HG03039 (cell line): ENCODE results near the gene TSACC.
"Not testable (repeated sequence)": the region's sequence is repeated elsewhere in the genome, so short reads cannot be mapped to it uniquely, and the experiment has no call there.

ENCODE experiments used
- ATAC-seq: cut with Tn5 transposase; IDR thresholded peaks from one replicate; pipeline ENCODE4 v1.9.1; 2021; ENCODE audit warnings: mild to moderate bottlenecking, moderate library complexity; ENCODE audit not compliant: unreplicated experiment

Gene TSACC

GRCh38 chr1:156338180-156338976 lies at the start of gene TSACC, which contains the start of gene CCT3:
TSACC (plus strand) TSS chr1:156338526; CDS start chr1:156339758, 1,232 bp downstream.
CCT3 (minus strand) TSS chr1:156338292; CDS start chr1:156338184, 108 bp downstream.
- ATAC-seq = peak; percentile 86

DNA sequence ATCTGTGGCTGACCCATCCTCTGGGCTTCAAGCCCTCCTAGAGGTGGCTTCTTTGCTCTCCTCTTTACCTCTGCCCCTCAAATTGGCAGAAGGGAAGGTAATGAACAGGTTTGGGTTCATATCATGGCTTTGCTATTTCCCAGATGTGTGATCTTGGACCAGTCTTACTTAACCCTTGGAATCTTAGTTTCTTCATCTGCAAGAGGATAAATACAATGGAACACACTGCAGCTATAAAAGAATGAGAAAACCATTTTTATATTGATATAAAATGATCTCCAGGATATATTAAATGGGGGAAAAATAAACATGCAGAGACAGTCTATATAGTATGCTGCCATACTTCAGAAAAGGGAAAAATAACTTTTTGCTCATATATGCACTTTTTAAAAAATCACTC lies 48.5 kb upstream of the TSACC start:
- ATAC-seq = no peak

- ATAC-seq = no peak
These were observed 46.9 kb upstream of the TSACC start for GRCh38 chr1:156291226-156292061.

GRCh38 chr1:156293098-156293434 lies 45.3 kb upstream of the TSACC start:
- ATAC-seq = no peak

DNA sequence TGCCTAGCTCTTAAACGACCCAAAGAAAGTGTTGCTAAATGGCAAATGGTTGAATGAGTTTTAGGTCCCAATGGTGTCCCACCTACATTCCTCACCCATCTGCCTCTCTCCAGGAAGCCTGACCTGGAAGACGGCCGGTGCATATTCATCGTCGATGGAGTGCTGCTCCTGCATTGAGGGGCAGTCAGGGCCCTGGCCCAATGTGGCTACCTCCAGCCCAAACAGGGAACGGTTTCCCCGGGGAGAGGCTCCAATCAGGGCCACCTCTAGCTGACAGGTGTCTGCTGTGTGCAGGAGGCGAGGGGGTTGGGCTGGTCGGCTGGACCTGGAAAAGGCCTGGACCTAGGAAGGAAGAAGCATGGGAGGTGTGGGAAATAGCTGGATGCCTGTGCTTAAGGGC lies 44.4 kb upstream of the TSACC start:
- no peak for ATAC-seq

- no peak for ATAC-seq
These were observed 42.9 kb upstream of the TSACC start, which contains the start of gene GLMP for GRCh38 chr1:156295391-156295947. GLMP (minus strand) TSS chr1:156295679; CDS start chr1:156295645, 34 bp downstream.

- no peak for ATAC-seq
These were observed 39.4 kb upstream of the TSACC start, which contains the start of gene VHLL for GRCh38 chr1:156298852-156299357. VHLL (minus strand) TSS chr1:156299307; CDS start chr1:156299189, 118 bp downstream.

DNA sequence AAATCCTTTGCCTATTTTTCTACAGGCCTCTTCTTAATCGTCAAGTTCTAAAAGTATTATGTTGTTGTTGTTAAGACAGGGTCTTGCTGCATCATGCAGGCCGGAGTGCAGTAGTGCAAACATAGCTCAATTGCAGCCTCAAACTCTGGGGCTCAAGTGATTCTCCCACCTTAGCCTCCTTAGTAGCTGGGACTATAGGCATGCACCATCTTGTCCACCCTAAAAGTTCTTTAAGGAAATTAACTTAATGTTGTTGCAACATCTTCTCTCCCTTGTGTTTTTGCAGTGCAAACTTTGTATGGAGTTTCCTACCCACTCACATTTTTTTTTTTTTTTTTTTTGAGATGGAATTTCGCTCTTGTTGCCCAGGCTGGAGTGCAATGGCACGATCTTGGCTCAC lies 35.1 kb upstream of the TSACC start:
- ATAC-seq = no peak

- ATAC-seq = no peak
These were observed 33.1 kb upstream of the TSACC start for GRCh38 chr1:156305215-156305614.

GRCh38 chr1:156308078-156308477 lies 30.2 kb upstream of the TSACC start:
- no peak for ATAC-seq

DNA sequence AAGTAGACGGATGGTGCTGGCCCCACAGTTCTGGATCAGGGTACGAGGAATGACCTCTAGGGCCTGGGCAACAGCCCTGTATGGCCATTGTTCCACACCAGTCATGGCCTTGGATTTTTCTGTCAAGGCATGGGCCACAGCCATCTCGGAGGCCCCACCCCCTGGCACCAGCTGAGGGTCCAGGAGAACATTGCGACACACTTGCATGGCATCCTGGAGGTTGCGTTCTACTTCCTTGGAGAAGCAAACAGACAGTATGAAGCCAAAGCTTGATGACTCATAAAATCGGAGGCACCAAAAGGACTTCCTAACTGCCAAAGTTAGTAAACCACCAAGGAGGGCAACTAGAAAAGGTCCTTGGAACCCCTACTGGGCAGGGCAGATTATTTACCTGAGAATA lies 27.4 kb upstream of the TSACC start:
- ATAC-seq = no peak

DNA sequence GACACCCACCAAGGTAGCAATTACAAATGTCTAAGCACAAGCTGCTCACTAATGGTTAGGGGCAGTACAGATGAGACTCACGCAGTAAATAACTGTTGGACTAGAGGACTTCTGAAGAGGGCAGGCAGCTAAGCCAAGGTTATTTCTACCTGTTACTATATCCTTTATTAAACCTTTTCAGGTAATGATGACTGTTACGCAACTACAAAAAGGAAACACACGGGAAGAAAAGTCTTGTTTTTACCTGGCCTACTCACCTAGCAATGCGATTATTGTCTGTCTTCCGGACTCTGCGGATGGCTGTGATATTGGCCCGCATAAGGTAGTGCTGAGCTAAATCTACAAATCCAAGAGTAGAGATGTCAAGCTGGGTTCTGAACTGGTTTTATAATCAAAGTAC lies 21.4 kb upstream of the TSACC start:
- ATAC-seq = no peak

DNA sequence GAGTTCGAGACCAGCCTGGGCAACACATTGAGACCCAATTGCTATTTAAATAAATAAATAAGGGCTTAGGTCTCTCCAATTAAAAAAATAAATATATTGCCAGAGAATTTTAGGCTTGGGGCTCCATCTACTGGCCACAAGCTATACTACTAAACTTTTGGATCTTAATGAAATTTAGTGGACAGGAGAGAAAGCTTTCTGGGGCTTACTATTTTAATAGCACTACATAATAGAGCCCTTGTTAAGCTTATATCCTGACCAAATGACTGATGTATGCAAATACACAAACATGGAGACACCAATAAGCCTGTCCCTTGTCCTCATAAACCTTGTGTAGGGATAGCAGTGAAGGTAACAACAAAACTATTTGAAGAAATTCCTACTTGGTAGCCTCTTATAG lies 18.7 kb upstream of the TSACC start:
- ATAC-seq = no peak

- no peak for ATAC-seq
These were observed 17.8 kb upstream of the TSACC start for GRCh38 chr1:156320560-156320959.

DNA sequence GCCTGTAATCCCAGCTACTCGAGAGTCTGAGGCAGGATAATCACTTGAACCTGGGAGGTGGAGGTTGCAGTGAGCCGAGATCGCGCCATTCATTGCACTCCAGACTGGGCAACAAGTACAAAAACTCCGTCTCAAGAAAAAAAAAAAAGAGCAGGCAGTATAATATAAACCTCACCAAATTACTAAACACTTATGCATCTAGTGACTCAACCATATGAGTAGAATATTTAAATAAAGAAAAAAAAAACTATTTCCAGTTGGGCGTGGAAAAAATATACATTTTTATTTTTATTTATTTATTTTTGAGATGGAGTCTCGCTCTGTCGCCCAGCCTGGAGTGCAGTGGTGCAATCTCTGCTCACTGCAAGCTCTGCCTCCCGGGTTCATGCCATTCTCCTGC lies 15.1 kb upstream of the TSACC start:
- not testable (repeated sequence) for ATAC-seq

DNA sequence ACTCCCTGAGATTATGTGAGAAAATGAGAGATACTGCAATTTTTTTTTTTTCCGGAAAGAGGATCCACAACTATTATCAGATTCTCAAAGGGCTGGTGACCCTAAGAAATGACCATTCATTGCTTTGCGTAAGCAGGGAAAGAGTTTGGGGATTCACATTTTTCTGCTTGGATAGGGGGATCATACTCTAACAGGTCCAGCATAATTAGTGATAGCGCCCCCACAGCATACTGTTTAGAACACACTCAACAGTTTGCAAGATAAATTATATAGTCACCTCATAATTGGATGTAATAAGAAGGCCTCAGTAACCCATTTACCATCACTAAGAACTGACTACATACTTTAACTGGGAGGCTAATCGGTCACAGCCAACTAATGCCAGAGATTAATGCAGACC lies 2.1 kb upstream of the TSACC start:
- ATAC-seq = no peak

DNA sequence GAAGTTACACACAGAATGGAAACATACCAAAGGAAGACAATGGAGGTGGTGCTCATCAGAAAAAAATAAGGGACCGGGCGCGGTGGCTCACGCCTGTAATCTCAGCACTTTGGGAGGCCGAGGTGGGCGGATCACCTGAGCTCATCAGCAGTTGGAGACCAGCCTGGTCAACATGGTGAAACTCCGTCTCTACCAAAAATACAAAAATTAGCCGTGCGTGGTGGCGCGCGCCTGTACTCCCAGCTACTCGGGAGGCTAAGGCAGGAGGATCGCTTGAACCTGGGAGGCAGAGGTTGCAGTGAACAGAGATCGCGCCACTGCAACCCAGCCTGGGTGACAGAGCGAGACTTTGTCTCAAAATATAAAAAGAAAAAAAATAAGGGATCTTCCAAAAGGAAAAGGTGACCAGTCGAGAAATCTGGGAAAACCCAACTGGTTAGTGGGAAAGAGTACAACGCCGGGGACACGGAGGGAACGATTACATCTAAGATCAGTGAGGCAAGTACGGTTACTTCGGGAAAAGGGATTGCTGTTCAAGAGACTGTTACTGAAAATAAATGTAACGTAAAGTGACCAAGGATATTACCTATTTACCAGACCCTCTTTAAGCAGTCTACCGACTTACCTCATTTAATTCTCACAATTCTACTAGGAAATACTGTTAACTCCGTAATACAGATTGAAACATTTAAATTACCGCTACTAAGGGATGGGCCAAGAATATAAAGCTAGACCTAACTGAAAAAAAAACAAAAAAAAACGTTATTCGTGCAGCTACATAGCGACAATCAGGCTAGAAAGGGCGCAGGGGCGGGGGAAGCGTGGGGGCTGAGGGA lies 1.1 kb upstream of the TSACC start:
- no peak for ATAC-seq

- peak; percentile 3 for ATAC-seq
These were observed 492 bp upstream of the TSACC start for GRCh38 chr1:156337888-156338179.

DNA sequence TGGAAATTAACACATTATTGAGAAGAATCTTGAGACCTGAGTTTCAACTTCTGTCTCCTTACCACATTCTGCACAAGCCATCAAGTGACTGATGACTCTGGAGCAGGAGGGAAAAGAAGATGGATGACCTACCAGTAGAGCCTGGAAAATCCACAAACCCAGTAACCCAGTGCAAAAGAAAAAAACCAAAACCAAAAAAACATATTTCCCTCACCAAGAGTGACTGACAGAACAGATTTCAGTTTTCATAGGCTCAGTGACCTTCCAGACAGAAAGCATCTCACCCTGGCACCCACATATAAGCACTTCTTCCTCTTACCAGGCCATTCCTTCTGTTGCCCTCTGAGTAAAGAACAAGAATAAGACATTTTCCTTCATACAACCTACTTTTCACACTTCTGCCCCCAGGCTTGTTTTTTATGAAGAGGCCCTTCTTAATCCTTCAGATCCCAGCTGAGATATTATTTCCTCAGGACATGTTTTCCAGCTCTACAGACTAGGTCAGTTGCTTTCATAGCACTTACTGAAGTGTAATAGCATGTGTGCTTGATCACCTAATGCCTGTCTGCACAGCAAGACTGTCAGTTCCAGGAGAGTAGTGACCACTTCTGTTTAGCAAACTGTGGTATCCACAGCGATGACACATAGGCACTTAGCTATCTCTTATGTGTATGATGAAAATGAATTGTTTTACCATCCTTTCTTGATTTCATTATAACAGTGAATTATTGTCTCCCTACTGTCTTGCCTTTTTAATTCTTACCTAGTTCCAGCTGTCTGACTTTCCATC lies 4.0 kb downstream of the TSACC start:
- ATAC-seq = no peak

GRCh38 chr1:156344409-156344808 lies 6.1 kb downstream of the TSACC start:
- no peak for ATAC-seq
